KBM-7 (cell line): ENCODE measurements around the gene KAZN.

Experiments
- DNase-seq: peaks from one replicate; pipeline ENCODE4 v3.0.0-alpha.2; 2015
- in situ Hi-C: fragments of 300-500 bp; cut with MboI; formaldehyde crosslinking; loops from 2 replicates; pipeline ENCODE4 v1.14.3; 2020; ENCODE audit warnings: low sequenced_read_pairs, low pct_unique_long_range_greater_than_20kb, mixed read lengths

The KAZN gene

GRCh38 chr1:14746393-14746792, 147.9 kb downstream of the KAZN start:
- in situ Hi-C loops = no loop called here

GRCh38 chr1:14748151-14748550, 149.7 kb downstream of the KAZN start:
- in situ Hi-C loops = no loop called here
- no peak for DNase-seq

More at GRCh38 chr1:14746393-14746792, 147.9 kb downstream of the KAZN start:
- DNase-seq = no peak

GRCh38 chr1:14748977-14749376, 150.5 kb downstream of the KAZN start:
- in situ Hi-C loops = no loop called here
- no peak for DNase-seq

DNA sequence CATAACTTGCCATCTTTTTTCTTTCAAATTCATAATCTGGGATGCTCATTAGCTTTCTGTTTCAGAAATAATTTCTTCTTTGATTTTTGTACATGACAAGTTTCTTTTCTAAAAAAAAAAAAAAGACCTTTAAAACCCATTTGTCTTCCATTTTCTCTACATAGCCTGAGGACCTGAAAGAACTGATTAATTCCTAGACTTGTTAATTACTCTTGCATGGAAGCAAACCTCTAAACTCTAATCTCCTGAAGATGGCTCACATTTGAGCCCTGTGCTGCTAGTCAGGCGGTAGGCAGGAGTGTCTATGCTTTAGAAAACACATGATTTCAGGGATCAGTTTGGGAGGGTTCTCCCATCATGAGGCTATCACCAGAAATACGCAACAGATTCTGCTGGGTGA, 152.0 kb downstream of the KAZN start:
- in situ Hi-C loops = no loop called here
- no peak for DNase-seq

- in situ Hi-C loops = no loop called here
- peak; percentile 81 for DNase-seq
Measured at GRCh38 chr1:14755518-14756252, 157.2 kb downstream of the KAZN start.

- DNase-seq = no peak
Measured at GRCh38 chr1:14756589-14757285, 158.3 kb downstream of the KAZN start.

DNA sequence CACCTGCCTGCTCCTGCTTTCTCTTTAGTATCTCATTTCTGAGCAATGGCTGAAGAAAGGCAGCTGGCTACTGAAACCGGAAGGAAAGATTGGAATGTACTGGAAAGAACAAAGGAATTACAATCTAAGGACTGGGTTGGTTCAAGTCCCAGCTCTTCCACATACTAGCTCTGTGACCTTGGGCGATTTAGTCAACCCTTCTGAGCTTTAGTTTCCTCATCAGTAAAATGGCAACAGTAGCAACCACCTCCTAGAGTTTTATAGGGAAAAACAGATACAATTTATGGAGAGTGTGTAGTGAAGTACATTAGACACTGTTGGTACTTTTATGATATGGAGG, 158.8 kb downstream of the KAZN start:
- in situ Hi-C loops = no loop called here
- no peak for DNase-seq

More at GRCh38 chr1:14756589-14757285, 158.3 kb downstream of the KAZN start:
- in situ Hi-C loops = no loop called here

DNA sequence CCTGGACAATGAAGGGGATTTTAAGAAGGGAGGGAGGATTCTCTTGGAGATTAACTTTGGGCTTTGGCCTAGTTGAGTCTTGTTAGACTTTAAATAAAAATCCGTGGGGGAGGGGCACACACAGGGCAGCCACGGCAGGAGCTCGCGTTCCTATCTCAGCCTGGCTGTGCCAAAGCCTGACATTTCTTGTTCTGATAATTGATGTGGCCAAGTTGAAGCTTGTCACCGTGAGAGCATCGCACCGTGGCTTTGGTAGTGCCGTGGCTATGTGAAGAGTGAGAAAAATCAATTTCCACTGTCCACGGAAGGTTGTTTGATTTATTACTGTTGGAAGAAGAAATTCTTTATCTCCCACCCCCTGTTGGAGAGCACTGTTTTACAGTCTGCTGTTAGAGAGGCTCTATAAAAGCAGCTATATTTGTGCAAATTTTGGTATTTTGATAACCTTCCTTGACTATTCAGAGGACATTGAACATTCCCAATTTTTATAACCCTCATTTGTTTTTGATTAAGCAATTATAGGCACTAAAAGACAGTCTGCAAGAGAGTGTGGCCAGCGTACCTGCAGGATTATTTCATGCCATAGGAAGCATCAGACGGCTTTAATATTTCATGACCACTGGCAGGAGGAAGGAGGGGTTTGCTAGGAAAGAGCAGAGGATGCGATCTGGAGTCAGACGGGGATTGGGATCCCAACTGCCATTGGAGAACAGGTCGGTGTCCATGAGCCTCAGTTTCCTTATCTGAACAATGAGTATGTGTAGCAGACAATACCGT, 160.7 kb downstream of the KAZN start:
- DNase-seq = no peak
- in situ Hi-C loops = no loop called here

- in situ Hi-C loops = no loop called here
- DNase-seq = no peak
Measured at GRCh38 chr1:14759843-14760242, 161.4 kb downstream of the KAZN start.

DNA sequence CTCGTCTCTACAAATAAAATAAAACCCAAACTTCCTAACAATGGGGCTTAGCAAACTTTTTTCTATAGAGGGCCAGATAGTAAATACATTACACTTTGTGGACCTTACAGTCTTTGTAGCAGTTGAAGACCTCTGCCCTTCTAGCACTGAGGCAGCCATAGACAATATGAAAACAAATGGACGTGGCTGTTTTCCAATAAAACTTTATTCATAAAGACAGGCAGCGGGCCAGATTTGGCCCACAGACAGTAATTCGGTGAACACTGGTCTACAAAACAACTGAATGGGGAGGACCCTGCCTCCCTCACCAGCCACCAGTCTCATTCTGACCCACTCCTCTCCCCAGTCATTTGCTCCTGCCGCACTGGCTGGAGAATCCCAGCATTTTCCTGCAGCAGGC, 162.3 kb downstream of the KAZN start:
- in situ Hi-C loops = no loop called here
- no peak for DNase-seq

DNA sequence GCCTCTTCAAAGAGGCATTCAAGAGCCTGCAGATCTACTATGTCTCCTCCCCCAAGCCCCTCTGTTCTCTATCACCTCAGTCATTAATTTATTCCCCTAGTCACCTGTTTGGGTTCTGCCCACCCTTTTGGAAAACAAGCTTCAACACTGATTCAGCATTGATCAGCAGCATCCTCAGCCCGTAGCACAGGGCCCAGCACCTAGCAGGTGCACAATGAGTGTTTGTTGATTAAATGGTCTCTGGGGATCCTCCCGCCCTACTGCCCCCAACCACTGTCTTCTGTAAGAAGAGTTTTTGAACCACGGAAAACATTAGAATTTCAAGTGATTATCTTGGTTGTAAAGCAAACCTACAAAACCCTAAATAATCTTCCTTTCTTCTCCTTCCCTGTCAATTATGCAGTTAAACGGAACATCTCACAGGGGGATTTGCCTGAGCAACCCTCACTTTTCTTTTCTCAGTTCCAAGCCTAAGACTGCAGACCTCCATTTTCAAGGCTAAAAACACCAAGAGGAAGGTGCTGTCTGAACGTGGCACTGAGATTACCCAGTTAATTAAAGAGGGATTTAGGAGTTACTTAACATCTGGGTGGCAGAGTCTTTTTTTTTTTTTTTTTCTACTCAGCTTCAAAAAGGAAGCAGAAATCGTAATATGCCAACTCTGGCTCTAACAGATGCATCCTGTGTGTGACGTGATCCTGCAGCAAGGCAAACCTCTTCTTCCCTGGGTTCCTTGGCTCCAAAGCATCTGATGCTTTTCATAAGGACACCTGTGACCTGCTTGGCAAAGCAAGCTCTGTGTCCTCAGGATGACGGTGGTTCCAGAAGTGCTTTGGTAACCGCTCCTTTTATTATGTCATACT, 163.0 kb downstream of the KAZN start:
- peak; percentile 75 for DNase-seq
- in situ Hi-C loops = no loop called here

- no peak for DNase-seq
- in situ Hi-C loops = no loop called here
Measured at GRCh38 chr1:14763977-14764376, 165.5 kb downstream of the KAZN start.

DNA sequence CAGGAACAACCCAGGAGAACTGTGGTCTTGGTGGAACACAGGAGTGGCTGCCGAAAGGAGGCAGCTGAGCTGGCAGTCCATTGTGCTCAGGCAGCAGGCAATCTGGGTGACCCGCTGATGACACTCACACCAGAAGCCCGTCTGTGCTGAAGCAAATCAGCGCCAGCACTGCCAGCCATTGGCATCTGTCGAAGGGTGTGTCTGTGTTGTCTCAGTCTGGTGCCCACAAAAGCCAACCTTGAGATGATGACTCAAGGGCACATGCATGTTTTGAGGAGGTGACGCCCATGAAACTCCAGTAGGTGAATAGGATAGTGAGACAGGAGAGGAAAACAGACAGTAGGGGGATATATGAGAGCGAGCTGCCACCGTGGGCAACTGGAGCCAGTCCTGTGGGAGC, 167.3 kb downstream of the KAZN start:
- in situ Hi-C loops = no loop called here

GRCh38 chr1:14767075-14767474, 168.6 kb downstream of the KAZN start:
- no peak for DNase-seq
- in situ Hi-C loops = no loop called here

More for the DNA sequence above, 167.3 kb downstream of the KAZN start:
- DNase-seq = no peak

DNA sequence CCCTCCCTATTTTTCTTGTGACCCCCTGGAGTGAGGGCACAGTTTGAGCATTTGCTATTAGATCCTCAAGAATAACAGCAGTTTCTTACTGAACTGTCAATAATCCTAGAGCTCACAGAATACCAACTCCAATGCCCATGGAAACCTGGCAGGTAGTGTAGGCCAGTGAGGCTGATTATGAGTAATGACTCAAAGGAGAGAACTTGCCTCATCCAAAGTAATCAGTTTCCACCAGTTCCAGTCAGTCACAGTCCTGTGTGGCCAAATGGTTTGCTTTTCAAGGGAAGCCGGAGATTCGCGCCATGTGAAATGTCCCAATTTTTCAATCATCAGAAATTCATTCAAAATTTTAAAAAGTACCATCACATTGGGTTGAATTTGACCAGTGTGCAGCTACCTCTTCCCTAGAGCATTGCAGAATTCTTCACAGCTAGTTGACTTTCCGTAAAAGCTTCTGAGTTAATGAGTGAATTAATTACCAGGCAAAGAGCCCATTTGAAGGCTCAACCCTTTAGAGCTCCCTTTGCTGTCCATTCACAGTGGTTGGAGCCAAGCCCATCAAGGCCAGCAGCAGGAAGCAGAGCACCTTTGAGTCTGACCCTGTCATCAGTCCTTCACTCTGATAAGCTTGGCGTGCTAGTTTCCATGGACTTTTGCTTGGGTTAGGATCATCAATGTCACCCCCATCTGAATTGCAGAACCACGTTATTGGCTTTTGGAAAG, 170.3 kb downstream of the KAZN start:
- in situ Hi-C loops = no loop called here

GRCh38 chr1:14769486-14770274, 171.2 kb downstream of the KAZN start:
- in situ Hi-C loops = no loop called here
- DNase-seq = no peak

More for the DNA sequence above, 170.3 kb downstream of the KAZN start:
- DNase-seq = no peak

DNA sequence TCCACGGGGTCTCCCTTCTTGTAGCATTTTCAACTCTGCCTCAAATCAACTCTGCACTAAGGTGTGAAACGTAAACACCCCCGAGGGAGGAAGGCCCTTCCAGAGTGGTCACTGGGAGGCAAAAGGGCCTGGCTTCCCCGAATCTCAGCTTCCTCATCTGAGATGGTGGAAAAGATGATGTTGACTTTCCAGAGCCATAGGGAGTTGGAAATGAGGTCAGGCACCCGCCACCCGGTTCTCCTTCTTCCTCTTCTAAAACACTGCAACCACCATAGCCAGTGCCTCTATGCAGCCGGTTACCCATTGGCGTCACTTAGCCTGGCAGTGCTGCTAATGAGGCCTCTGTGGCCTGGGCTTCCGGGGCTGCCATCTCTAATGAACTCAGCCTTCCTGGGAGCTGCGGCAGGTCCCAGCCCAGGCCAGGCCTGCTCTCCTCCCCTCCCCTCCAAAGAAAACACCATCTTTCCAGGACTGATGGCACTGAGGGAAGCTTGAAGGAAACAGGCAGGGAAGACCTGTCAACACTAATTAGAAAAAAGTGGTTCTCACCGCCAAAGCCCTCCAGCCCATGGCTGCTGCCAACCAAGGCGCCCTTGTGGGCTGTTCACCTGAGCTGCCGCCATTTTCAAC, 175.0 kb downstream of the KAZN start:
- in situ Hi-C loops = no loop called here
- DNase-seq = peak; percentile 24
